Calu3 (cell line): ENCODE measurements around the gene STAB2. TPM values are rescaled to one million over a fixed set of nuclear protein-coding genes. Genes with fewer than 3 reads are reported as not detected.

Experiments used
- BruUV-seq: library from RNA; stranded (reverse); fragments of 400-500 nt; replicated peaks from 2 replicates; lab custom pipeline; 2021; lab: Mats Ljungman, UMichigan
- CTCF ChIA-PET: fragments of 300-600 bp; sonication (Branson Sonifier 250); formaldehyde crosslinking; loops from one replicate; lab custom pipeline; 2022; ENCODE audit warnings: antibody characterized with exemption; lab: Charles Lee
- DNase-seq: peaks from one replicate; pipeline ENCODE4 v3.0.0; 2022
- H3K27ac Mint-ChIP-seq: one replicate; pipeline ENCODE4 v1.8.0; 2022; ENCODE audit warnings: mixed read lengths; ENCODE audit not compliant: unreplicated experiment
- H3K27me3 Mint-ChIP-seq: one replicate; pipeline ENCODE4 v1.8.0; 2022; ENCODE audit warnings: mixed read lengths; ENCODE audit not compliant: unreplicated experiment
- H3K36me3 Mint-ChIP-seq: one replicate; pipeline ENCODE4 v1.8.0; 2022; ENCODE audit warnings: mild to moderate bottlenecking, moderate library complexity, mixed read lengths; ENCODE audit not compliant: insufficient read depth, unreplicated experiment
- H3K4me1 Mint-ChIP-seq: one replicate; pipeline ENCODE4 v1.8.0; 2022; ENCODE audit warnings: mild to moderate bottlenecking, low read depth, mixed read lengths; ENCODE audit not compliant: unreplicated experiment
- H3K4me3 Mint-ChIP-seq: one replicate; pipeline ENCODE4 v1.8.0; 2022; ENCODE audit warnings: mild to moderate bottlenecking, low read depth, moderate library complexity, mixed read lengths; ENCODE audit not compliant: unreplicated experiment
- H3K9me3 Mint-ChIP-seq: one replicate; pipeline ENCODE4 v1.8.0; 2022; ENCODE audit warnings: low read depth, mixed read lengths; ENCODE audit not compliant: unreplicated experiment
- CTCF ChIP-seq: fragments of 200-600 bp; IDR thresholded peaks from one replicate; pipeline ENCODE4 v1.8.0; 2022; ENCODE audit warnings: antibody characterized with exemption; ENCODE audit not compliant: unreplicated experiment
- intact Hi-C: fragments of 100-400 bp; cut with micrococcal nuclease; formaldehyde crosslinking; loops from one replicate; pipeline ENCODE4 v1.10.0; 2022; ENCODE audit not compliant: unreplicated experiment
- total RNA-seq: library from RNA; stranded (reverse); gene quantifications from 2 replicates; pipeline ENCODE4 v1.2.3, GENCODE V29; 2022

STAB2 gene
- total RNA-seq, 1 experiment from 2014 or later: not detected

- BruUV-seq: no TSS peak
- H3K27me3 Mint-ChIP-seq: peaks cover 28% of the 10 kb centered on the region
- TF ChIP-seq CTCF: no peak
- H3K27ac Mint-ChIP-seq: no peak overlapping the region
- intact Hi-C loops: no loop called here
- H3K4me3 Mint-ChIP-seq: no peak overlapping the region
- no peak for DNase-seq
- H3K36me3 Mint-ChIP-seq: no peaks in the 10 kb centered on the region
- H3K9me3 Mint-ChIP-seq: no peaks in the 10 kb centered on the region
- no peaks in the 10 kb centered on the region for H3K4me1 Mint-ChIP-seq
- CTCF ChIA-PET: no interaction called here
Observed at GRCh38 chr12:103691063-103691462, 104.0 kb downstream of the STAB2 start.

DNA sequence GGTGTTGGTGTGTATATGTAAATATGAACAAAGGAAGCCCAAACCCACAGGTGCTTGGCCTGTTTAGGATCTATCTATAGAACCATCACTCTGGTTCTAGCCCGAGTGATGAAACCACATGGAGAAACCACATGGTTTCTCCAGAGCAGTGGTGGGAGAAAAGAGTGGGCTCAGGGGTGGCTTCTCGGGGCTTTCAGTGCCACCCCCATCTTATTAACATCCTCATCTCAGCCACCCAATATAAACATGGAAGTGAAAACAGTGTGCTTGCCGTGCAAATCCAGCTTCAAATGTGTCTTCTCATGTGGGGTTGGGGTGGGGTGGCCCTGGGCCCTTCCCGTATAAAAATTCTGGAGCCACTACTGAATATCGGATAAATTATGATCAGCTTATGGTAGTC is 109.0 kb downstream of the STAB2 start:
- H3K4me1 Mint-ChIP-seq: no peaks in the 10 kb centered on the region
- no peak overlapping the region for H3K4me3 Mint-ChIP-seq
- no peaks in the 10 kb centered on the region for H3K36me3 Mint-ChIP-seq
- no peak for DNase-seq
- H3K27me3 Mint-ChIP-seq: peaks cover 65% of the 10 kb centered on the region
- TF ChIP-seq CTCF: no peak
- no peaks in the 10 kb centered on the region for H3K9me3 Mint-ChIP-seq
- no TSS peak for BruUV-seq
- no peak overlapping the region for H3K27ac Mint-ChIP-seq
- CTCF ChIA-PET: interaction anchor here (0.6 kb wide), 1 partner anchor 45 kb away, joined by 3 read pairs; no protein-coding TSS in a partner anchor
- intact Hi-C loops: no loop called here

DNA sequence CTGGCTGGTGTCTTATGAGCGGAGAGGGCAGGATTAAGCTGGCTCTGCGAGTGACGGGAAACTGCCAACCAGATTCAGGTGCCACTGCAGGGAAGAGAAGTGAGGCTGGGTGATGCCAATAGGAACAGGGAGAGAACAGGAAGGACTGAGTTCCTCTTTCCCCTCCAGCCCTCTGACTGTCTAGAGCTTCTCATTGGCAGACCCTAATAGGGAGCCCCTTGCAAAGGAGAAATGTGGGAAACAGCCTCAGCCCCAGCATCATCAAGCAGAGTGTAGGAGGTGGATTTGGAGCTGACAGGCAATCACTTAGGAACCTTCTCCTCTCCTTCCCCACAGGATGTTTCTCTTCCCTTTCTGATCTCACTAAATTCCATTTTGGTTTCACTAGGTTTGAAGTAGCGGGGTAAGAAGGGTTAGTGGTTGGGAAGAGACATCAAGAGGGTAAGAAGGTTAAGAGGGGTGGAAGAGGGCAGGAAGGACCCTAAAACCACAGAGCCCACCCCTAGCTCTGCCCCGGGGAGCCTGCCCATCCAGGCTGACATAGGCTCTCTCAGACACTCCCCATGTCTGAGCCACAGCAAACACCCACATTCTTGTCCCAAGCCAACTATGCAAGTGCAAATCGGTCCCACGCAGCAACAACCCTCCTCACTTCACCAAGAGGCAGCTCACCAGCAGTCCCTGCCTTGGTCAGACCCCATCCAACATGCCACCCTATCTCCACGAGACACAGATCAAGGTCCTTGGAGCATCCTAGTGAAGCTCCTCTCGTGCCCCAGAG is 111.1 kb downstream of the STAB2 start:
- H3K4me3 Mint-ChIP-seq: no peak overlapping the region
- no peaks in the 10 kb centered on the region for H3K36me3 Mint-ChIP-seq
- DNase-seq: no peak
- intact Hi-C loops: no loop called here
- CTCF ChIA-PET: no interaction called here
- BruUV-seq: no TSS peak
- H3K27ac Mint-ChIP-seq: no peak overlapping the region
- no peak for TF ChIP-seq CTCF
- no peaks in the 10 kb centered on the region for H3K4me1 Mint-ChIP-seq
- H3K27me3 Mint-ChIP-seq: peaks cover 56% of the 10 kb centered on the region
- no peaks in the 10 kb centered on the region for H3K9me3 Mint-ChIP-seq

GRCh38 chr12:103698752-103699560 is 111.9 kb downstream of the STAB2 start:
- TF ChIP-seq CTCF: no peak
- no TSS peak for BruUV-seq
- H3K9me3 Mint-ChIP-seq: no peaks in the 10 kb centered on the region
- DNase-seq: no peak
- H3K4me3 Mint-ChIP-seq: no peak overlapping the region
- CTCF ChIA-PET: no interaction called here
- no peak overlapping the region for H3K27ac Mint-ChIP-seq
- intact Hi-C loops: no loop called here
- no peaks in the 10 kb centered on the region for H3K4me1 Mint-ChIP-seq
- H3K36me3 Mint-ChIP-seq: no peaks in the 10 kb centered on the region
- H3K27me3 Mint-ChIP-seq: peaks cover 56% of the 10 kb centered on the region
